Body of pancreas (tissue), 4 donors: ENCODE data around the gene ZNF783.

Source experiments
- CTCF ChIP-seq, 7 experiments: fragments of 450-650 bp in 4 of 7; fragments of 200-600 bp in 3 of 7; sonication (generic) in 3 of 7; IDR thresholded peaks; one replicate each; pipeline ENCODE4 v1.5.1; 2016 to 2019; ENCODE audit warnings: antibody characterized with exemption in 7 of 7
- POLR2A ChIP-seq, 3 donors: fragments of 450-650 bp; IDR thresholded peaks; one replicate each; pipeline ENCODE4 v1.6.1; 2016; ENCODE audit warnings: antibody characterized with exemption in 3 of 3, mild to moderate bottlenecking in 2 of 3

- TF ChIP-seq CTCF (IDR thresholded peaks at IDR 0.05) (no peak), POLR2A (IDR thresholded peaks at IDR 0.05) (no peak)
These were observed 29.9 kb downstream of the ZNF783 start for GRCh38 chr7:149291781-149292461.
